ENCODE measurements around the gene ART5. TPM values are rescaled to one million over a fixed set of nuclear protein-coding genes. Genes with fewer than 3 reads are reported as not detected.
"Not testable (repeated sequence)": the region's sequence is repeated elsewhere in the genome, so short reads cannot be mapped to it uniquely, and the experiment has no call there.

ART5 gene
- total RNA-seq, 1 experiment from 2014 or later = not detected

- H3K4me1 ChIP-seq (replicated peaks; ENCODE audit: insufficient read depth) = no peaks in the 10 kb centered on the region; the same call in 1 of the 2 replicates
- no peaks in the 10 kb centered on the region for H3K79me2 ChIP-seq (ENCODE audit: low read depth)
- DNase-seq = no peak
- no peak within 1 kb of the TSS for H2AFZ ChIP-seq
- H3K9me2 ChIP-seq (ENCODE audit: insufficient read depth) = no peaks in the 10 kb centered on the region
- ChIA-PET CTCF (no interaction called here), POLR2A (ENCODE audit: unreplicated experiment) (no interaction called here)
- H3K4me3 ChIP-seq = no peak within 1 kb of the TSS
- H3F3A ChIP-seq (ENCODE audit: insufficient read depth, low read depth) = no peaks in the 10 kb centered on the region
- H3K27me3 ChIP-seq (ENCODE audit: insufficient read depth, low read depth) = peaks cover 11% of the 10 kb centered on the region
- intact Hi-C loops (cut with micrococcal nuclease; ENCODE audit: unreplicated experiment) = no loop called here
- H3K27ac ChIP-seq = no peak within 1 kb of the TSS
- H3K9me3 ChIP-seq (ENCODE audit: insufficient read depth, low read depth) = no peaks in the 10 kb centered on the region
- TF ChIP-seq CTCF (conservative IDR thresholded peaks at IDR 0.05) (no peak), EZH2 (IDR thresholded peaks at IDR 0.05; ENCODE audit: low read depth) (no peak)
- H4K20me1 ChIP-seq (ENCODE audit: insufficient read depth) = no peaks in the 10 kb centered on the region
- no peak within 1 kb of the TSS for H3K4me2 ChIP-seq
- no TSS peak for BruUV-seq (replicated peaks)
- H3K36me3 ChIP-seq (ENCODE audit: low read depth) = no peaks in the 10 kb centered on the region
Measured at GRCh38 chr11:3644817-3645235, 3.0 kb upstream of the ART5 start, which contains the start of gene ART1. TSS of gene ART1 (plus strand) at chr11:3645128. CDS start at chr11:3659214, 14,086 bp downstream.

- H3K4me1 ChIP-seq (replicated peaks; ENCODE audit: insufficient read depth); H3K27ac ChIP-seq; BruUV-seq (replicated peaks); H3K27me3 ChIP-seq (ENCODE audit: insufficient read depth, low read depth); intact Hi-C loops (cut with micrococcal nuclease; ENCODE audit: unreplicated experiment); H3K9me3 ChIP-seq (ENCODE audit: insufficient read depth, low read depth); DNase-seq; H3F3A ChIP-seq (ENCODE audit: insufficient read depth, low read depth); H3K9me2 ChIP-seq (ENCODE audit: insufficient read depth); CTCF ChIA-PET; H2AFZ ChIP-seq; H3K36me3 ChIP-seq (ENCODE audit: low read depth); H4K20me1 ChIP-seq (ENCODE audit: insufficient read depth); H3K79me2 ChIP-seq (ENCODE audit: low read depth): not testable (repeated sequence)
- POLR2A ChIA-PET (ENCODE audit: unreplicated experiment) = interaction anchor here (0.6 kb wide), 1 partner anchor 198 kb away, joined by 10 read pairs; the partner anchor contains the start of gene RHOG
- Histone ChIP-seq H3K4me2 (peak overlapping the region; percentile 84), H3K4me3 (peak overlapping the region; percentile 55; the same call in 1 of the 2 replicates)
Measured at GRCh38 chr11:3643102-3643546, 1.3 kb upstream of the ART5 start.

GRCh38 chr11:3642071-3642951 is 519 bp upstream of the ART5 start:
- Histone ChIP-seq H3K36me3 (ENCODE audit: low read depth) (no peaks in the 10 kb centered on the region), H3K27me3 (ENCODE audit: insufficient read depth, low read depth) (no peaks in the 10 kb centered on the region), H3K79me2 (ENCODE audit: low read depth) (no peaks in the 10 kb centered on the region), H3K4me2 (peak overlapping the region; percentile 84), H2AFZ (peak overlapping the region; percentile 82), H3K27ac (no peak overlapping the region), H4K20me1 (ENCODE audit: insufficient read depth) (no peaks in the 10 kb centered on the region), H3K9me3 (ENCODE audit: insufficient read depth, low read depth) (no peaks in the 10 kb centered on the region), H3F3A (ENCODE audit: insufficient read depth, low read depth) (no peaks in the 10 kb centered on the region), H3K4me1 (replicated peaks; ENCODE audit: insufficient read depth) (no peaks in the 10 kb centered on the region; the same call in 1 of the 2 replicates), H3K9me2 (ENCODE audit: insufficient read depth) (no peaks in the 10 kb centered on the region), H3K4me3 (peak overlapping the region; percentile 55)
- intact Hi-C loops (cut with micrococcal nuclease; ENCODE audit: unreplicated experiment) = no loop called here
- TF ChIP-seq EZH2 (IDR thresholded peaks at IDR 0.05; ENCODE audit: low read depth) = no peak
- TF ChIP-seq CTCF (conservative IDR thresholded peaks at IDR 0.05) = no peak
- POLR2A ChIA-PET (ENCODE audit: unreplicated experiment) = interaction anchor here (0.6 kb wide), 1 partner anchor 198 kb away, joined by 10 read pairs; the partner anchor contains the start of gene RHOG
- no TSS peak for BruUV-seq (replicated peaks)
- CTCF ChIA-PET = interaction anchor here (0.6 kb wide), 1 partner anchor 54 kb away, joined by 4 read pairs; no protein-coding TSS in a partner anchor
- DNase-seq = peak; percentile 37 to 71

Measured in PC-9 (cell line).